GM18867 (cell line): ENCODE results near the gene CACNA1D.
"Not testable (repeated sequence)": the region's sequence is repeated elsewhere in the genome, so short reads cannot be mapped to it uniquely, and the experiment has no call there.

ENCODE experiments used
- ATAC-seq: cut with Tn5 transposase; IDR thresholded peaks from one replicate; pipeline ENCODE4 v1.9.1; 2021; ENCODE audit warnings: mild to moderate bottlenecking, moderate library complexity; ENCODE audit not compliant: unreplicated experiment

CACNA1D gene

DNA sequence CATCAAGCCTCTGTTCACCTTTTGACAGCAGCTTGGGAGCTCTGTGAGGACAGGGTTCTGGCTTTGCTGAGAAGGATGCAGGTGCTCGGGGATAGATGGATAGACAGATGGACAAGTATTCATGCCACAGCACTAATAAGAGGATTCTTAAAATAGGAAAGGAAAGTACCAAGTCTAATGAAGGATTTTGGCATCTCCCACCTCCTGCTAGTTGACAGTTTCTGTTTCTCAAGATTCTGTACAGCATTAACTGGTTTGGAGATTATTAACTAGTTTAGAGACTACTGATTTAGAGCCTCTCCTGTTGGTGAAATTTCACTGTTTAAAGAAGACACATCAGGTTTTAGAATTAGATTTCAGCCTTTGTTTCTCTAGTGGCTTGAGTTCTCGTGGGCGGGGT is 152.3 kb downstream of the CACNA1D start:
- ATAC-seq = peak; percentile 38

GRCh38 chr3:53649816-53650215 is 155.4 kb downstream of the CACNA1D start:
- no peak for ATAC-seq

GRCh38 chr3:53650424-53650823 is 156.0 kb downstream of the CACNA1D start:
- peak; percentile 85 for ATAC-seq

DNA sequence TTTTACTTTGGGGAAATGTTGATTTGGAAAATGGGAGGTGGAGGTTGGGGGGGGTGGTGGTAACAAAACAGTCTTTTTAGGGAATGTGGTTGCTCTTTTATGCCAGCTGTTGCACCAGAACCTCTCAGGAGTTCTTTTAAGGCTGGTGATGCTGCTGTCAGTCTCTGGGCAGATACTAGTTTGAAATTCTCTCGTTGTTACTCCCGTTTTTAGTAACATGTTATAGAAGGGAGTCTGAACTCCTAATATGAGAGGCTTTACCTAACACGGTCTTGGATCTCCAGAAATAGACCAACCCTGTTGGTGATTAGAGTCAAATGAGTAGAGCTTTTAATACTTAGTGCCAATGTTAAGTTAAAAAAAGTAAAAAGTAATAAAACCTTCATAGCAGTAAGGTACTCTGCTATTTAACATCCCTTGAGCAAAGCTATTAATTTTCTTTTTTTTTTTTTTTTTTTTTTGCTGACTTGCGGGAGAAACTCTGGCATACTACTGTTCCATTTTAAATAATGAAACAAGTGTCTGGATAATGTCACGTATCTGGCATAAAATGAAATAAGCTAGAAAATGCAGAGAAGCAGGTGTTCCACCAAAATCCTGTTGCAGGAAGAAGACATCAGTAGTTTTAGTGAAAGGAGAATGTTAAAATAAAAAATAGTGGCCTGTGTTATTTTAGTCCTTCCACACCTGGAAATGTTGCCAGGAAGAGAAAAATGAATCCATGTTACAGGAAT is 156.7 kb downstream of the CACNA1D start:
- ATAC-seq = no peak

DNA sequence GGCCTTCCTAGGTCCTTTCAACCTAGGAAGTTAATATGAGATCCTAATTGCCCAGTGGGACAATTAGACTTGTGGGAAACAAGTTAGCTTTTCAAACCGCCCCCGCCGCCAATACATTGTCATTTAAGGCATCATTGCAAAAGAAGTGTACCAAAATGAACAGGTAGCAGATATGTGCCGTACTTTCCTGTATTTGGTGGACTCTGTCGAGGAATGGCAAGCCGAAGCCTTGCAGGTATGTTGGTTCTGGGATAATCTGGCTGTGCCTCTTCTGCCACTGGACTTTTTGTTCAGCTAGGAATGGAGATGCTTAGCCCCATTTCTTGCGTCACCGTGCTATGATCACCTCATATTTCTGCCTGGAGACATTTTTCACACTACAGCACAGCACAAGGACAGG is 157.5 kb downstream of the CACNA1D start:
- no peak for ATAC-seq

GRCh38 chr3:53657651-53658050 is 163.2 kb downstream of the CACNA1D start:
- no peak for ATAC-seq

GRCh38 chr3:53658613-53659193 is 164.3 kb downstream of the CACNA1D start:
- ATAC-seq = no peak

DNA sequence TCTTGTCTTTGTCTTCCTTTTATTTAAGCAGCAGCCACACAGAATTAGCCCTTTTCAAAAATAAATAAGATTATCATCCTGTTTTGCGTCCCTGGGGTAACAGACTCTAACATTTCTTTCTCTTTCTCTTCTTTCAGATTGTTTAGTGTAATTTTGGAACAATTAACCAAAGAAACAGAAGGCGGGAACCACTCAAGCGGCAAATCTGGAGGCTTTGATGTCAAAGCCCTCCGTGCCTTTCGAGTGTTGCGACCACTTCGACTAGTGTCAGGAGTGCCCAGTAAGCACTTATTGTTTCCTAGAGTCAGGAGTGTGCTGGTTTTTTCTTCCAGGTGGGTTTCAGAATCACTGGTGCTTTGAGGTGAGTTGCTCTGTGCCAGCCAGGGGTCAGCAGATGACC is 165.6 kb downstream of the CACNA1D start:
- ATAC-seq = no peak

GRCh38 chr3:53661480-53661879 is 167.1 kb downstream of the CACNA1D start:
- ATAC-seq = no peak

DNA sequence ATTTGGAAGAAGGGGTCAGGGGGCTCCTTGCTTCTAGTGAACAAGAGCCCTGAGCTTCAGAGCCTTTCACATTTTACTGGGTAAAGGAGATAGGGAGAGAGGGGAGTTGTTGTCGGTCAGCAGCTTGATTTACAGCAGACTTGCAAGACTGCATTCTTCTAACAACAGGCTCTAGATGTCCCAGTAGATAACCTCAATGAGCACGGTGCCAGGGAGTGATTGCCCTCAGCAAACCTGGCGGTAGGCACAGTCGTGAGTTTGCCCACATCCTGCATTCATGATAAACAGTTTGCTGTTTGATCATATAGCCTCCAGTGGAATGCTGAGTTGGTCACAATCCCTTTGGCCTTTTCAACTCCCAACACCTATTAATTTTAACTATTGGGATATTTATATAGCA is 170.4 kb downstream of the CACNA1D start:
- not testable (repeated sequence) for ATAC-seq

GRCh38 chr3:53665608-53666425 is 171.4 kb downstream of the CACNA1D start:
- ATAC-seq = no peak

DNA sequence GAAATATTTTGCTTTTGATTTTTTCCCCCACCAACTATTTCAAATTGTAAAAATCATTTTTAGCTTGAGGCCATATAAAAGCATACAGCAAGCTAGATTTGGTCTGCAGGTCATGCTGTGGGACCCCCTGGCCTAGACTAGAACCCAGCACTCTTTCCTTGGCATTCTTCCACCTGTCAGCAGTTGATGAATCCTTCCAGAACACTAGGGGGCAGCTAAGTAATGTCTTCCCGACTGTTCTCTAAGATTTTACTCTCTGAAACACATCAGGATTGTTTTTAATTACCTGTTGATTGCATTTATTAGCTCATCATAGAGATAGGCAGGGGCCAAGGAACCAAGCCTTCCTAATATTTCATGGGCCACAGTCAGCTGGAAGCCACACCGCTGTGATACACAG is 174.5 kb downstream of the CACNA1D start:
- no peak for ATAC-seq

DNA sequence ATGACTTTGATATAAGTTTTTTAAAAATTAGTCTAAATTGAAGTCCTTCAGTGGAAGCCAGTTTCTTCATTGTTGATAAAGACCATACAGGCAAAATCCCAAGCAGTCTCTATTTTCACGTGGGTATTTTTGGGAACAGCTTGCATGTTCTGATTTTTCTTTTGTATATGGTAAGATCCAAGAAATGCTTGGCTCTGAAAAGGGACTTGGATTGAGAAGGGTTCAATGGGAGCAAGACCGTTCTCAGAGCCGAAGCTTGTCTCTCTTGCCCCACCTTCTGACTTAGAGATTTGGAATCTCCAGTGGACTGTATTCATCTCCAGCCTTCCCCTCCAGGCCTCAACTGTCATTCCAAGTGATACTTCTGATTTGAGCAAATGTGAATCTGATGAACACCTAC is 176.3 kb downstream of the CACNA1D start:
- ATAC-seq = no peak

DNA sequence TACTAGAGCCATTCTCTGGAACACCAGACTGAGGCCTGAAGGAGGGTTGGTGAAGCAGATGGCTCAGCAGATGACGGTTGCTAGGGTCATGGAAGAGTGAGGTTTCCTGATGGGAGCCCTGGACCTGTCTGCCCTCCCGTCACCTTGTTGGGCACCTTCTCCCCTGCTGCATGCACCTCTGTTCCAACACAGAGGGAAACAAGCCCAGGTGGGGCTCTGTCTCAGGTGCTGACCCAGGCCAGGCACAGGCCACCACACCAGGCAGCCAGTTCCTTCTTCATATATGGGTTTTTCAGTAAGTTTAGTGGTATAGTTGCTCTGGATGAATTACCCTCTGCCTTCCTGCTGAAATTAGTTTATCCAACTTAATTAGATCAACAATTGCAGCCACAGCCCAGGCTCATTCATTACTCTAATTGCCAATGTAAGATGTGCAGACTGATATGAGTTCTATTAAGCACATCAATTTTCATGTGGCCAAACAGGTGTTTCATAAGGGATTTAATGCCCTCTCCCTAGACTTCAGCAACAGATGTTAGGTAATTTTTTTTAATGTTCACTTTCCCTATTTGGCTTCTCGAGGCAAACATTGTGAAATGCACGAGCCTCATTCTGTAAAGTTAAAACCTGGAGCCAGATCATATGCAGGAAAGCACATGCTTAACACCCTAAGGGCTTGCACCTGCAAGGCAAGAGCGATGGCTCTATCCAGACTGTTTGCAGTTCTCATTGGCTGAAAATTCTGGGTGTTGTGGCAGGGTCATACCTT is 177.0 kb downstream of the CACNA1D start:
- ATAC-seq = no peak

GRCh38 chr3:53671961-53672299 is 177.5 kb downstream of the CACNA1D start:
- ATAC-seq = no peak

DNA sequence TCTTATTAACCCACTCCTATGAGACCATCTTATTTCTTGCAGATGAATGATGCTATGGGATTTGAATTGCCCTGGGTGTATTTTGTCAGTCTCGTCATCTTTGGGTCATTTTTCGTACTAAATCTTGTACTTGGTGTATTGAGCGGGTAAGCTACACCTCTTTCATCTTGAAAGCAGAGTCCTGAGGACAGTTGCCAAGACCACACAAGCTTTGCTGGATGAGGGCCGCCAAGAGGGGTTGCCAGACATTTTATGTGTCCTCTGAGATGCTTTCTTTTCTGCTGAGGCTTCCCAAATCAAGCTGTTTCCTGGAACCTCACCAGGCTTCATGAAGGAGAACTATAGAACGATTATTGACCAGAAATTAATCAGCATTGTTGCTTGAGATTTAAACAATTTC is 178.6 kb downstream of the CACNA1D start:
- ATAC-seq = no peak

- no peak for ATAC-seq
Observed at GRCh38 chr3:53673722-53674350, 179.4 kb downstream of the CACNA1D start.

DNA sequence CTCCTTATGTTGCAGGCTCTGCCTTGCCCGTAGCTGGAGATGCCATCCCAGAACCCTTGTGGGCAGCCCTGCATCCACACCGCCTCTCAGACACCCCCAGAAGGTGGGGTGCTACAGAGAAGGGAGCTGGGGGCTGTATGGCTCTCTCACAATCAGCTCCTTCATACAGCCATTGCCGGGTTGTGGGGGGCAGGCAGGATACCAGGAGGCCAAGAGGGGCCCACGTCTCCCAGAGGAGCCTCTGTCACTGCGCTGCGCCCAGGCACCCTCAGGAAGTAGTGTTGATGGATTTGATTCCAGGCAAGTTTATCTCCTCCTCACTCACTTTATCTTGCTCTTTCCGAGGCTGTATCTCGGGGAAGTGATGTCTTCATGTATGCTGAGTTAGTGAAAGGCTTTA is 180.2 kb downstream of the CACNA1D start:
- ATAC-seq = no peak

DNA sequence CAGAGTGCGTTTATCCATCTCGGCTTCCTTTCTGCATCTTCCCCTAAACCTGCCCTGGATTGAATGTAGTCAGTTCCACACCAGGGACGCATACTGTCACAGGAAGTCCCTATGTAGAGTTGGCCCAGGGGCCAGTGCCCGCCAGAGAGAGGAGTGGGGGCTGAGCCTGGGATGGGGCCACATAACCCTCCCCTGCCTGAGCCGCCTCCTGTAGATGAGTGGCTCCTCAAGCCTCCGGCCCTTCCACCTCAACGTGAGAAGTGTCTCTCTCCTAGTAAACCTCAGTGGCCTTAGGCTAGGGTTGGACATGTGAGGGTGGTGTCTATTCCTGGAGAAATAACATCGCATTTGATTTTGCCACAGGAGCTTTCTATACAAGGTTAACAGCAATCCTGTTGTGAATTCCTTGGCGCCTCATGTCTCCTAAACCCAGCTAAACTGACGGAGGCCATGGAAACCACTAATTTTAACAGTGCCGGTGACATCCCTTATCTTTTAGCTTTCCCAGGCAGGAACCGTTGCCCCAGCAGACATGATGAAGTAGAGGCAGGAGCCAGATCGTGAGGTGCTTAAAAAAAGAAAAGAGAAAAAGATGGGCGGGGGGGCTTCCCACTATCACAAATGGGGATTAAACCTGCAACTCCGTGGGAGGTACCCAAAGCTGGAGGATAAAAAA is 180.7 kb downstream of the CACNA1D start:
- no peak for ATAC-seq

GRCh38 chr3:53675942-53676341 is 181.5 kb downstream of the CACNA1D start:
- no peak for ATAC-seq
